Middle frontal gyrus (tissue), 1 donor: ENCODE results near the gene RBMS3.
"Not testable (repeated sequence)": the region's sequence is repeated elsewhere in the genome, so short reads cannot be mapped to it uniquely, and the experiment has no call there.

ENCODE experiments used
- DNase-seq: peaks from one replicate; pipeline ENCODE4 v3.0.0-alpha.2; 2015; ENCODE audit warnings: low spot score; ENCODE audit errors: extremely low spot score

RBMS3 gene

DNA sequence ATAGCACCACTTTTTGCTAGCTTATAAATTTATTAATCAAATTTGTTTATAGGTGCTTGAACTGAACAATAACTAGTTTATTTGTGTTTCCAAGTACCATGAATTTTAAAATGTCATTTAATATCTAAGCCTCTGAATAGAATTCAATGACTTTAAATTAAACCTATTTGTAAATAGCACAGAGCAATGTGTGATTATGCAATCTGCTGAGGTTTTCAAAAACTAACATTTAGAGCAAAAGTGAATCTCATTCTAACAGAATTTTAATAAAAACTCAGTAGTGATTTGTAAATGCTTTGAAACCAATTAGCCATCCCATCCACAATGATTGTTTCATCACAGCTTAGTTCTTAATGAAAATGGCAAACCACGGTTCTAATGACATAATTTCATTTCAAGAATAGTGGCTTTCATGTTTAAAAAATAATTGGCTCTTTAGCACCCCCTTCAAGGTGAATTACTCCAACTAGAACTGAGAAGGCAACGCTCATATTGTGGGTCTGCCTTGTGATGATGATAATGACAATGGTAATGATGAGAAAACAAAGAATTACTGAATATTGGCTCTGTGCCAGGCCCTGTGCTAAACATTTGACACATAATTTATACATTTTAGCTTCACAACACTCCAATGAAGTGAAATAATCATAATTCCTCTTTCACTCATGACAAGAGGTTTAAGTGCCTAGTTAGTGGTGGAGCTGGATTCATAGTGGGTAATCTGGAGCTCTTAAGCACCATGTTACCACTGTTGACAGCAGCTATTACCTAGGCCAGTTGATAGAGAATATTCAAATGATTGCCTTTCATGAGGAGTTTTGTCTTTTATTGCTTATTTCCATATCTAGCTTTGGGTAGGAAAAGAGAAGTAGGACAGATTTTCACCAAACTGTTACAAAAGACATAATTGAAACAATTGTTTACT lies 145.7 kb downstream of the RBMS3 start:
- DNase-seq: no peak

DNA sequence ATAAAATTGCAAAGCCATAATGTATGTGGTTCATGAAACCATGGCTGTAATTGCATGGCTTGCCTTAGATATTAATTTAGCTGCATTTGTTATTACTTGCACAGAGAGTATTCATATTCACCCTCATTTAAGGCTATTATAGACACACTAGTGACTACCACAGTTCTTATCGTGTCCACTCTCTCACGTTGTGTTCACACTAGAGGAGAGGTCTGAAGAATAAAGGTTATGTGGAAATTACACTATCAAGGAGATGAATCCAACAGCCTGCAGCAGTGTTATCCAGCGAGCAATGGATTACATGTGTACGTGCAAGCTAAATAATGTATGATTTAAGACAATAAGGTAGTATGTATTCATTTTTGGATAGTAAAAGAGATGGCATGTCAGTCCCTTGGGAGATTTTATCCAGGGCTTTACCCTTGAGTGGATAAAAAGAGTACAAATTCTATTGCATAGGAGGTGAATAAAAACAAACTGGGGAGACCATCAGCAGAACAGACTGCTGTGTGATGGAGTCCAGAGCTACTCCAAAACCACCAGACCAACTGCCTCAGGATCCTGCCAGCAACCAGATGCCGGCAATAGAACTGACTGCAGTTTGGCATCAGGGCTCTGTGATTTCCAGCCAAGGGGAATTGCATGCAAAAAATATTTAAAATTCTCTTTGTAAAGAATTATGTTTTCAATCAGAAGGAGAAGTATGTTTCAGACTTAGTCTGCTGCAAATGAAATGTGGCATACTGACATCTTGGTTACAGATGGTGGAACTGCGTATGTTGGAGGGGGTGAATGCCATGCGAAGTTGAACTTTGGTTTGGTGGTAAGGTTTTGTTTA lies 146.6 kb downstream of the RBMS3 start:
- DNase-seq: no peak

DNA sequence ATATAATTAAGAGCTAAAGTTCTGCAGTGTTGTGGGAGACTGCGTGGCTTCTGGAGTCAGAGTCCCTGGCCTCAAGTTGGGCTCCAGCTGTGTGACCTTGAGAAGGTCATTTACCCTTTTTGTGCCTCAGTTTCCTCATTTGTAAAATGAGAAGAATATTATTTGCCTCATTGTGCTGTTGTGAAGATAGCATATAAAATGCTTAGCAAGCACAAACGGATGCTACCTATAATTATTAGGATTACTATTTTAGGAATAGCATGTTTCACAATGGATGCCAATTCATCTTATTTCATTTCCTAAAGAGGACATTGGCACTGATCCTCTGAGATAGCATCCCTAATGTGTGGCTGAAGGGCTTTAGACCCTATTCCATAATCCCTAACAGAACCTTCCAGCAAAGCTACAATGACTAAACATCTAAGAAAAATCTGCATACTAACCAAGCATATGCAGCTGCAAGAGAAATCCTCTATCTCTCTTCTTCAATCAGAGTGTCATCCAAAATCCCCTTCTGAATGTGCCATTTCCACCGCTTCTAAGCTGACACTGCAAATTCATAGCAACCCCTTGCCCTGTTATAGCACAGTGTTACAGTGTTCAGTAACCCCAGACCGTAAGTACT lies 148.3 kb downstream of the RBMS3 start:
- no peak for DNase-seq

DNA sequence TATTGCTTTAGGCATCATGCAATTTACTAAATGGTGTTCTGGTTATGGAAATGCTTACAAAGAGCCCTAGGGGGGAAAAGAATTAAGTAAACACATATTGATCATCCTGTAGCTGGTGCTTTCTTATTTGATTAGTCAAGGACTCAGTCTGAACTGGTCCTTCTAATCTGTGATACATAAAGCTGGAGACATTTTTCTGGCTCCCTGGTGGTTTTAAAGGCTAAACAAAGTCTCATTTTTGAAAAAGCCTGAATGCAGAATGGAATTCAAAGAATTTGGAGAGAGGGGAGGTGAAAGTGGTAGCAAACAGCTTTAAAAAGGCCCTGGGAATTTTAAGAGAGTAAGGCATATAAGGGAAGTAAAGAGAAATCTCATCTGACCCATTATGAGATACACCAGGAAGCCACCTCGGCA lies 149.7 kb downstream of the RBMS3 start:
- no peak for DNase-seq

DNA sequence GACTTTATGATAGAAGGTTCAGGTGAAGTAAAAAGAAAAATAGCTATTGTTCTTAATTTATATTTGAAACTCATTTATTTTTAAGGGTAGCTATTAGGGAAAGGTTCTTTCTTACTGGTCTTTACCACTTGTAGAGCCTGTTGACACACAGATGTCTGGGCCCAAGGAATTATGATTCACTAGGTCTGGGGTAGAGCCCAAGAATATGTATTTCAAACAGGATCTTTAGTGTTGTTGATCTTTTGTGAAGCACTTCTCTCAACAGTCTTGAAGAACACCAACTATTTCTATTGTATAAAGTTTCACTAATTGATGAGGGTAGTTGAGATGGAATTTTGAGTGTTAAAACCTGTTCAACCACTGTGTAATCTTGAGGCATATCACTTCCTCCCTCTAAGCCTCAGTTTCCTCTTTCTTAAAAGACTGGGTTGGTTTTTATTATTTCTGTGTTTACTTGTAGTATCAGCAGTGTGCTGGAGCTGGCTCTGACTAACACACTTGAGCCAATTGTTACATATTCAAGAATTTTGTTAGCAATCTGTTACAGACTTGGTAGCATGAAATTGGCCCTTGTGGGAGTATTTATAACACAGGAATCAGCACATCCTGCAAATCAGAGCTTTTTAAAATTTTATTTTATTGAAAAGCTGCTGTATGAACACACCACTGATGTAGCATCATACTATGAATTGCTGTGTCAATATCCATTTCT lies 155.9 kb downstream of the RBMS3 start:
- no peak for DNase-seq

DNA sequence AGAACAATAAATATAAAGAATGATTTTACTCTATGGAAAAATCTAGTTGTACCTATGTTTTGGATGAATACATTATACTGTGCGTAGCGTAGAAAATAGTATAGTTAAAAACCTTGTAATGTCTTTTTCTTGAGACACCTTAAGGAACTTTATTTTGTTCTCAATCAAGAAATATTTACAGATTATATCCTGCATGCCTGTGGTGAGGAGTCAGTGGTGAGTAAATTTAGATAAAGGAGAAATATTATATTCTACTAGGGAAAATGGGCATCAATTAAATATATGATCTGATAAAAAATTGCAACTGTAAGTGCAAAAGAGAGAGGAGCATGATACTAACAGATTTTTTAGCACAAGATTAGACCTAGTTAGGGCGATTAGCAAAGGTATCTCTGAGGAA lies 157.7 kb downstream of the RBMS3 start:
- DNase-seq: no peak

DNA sequence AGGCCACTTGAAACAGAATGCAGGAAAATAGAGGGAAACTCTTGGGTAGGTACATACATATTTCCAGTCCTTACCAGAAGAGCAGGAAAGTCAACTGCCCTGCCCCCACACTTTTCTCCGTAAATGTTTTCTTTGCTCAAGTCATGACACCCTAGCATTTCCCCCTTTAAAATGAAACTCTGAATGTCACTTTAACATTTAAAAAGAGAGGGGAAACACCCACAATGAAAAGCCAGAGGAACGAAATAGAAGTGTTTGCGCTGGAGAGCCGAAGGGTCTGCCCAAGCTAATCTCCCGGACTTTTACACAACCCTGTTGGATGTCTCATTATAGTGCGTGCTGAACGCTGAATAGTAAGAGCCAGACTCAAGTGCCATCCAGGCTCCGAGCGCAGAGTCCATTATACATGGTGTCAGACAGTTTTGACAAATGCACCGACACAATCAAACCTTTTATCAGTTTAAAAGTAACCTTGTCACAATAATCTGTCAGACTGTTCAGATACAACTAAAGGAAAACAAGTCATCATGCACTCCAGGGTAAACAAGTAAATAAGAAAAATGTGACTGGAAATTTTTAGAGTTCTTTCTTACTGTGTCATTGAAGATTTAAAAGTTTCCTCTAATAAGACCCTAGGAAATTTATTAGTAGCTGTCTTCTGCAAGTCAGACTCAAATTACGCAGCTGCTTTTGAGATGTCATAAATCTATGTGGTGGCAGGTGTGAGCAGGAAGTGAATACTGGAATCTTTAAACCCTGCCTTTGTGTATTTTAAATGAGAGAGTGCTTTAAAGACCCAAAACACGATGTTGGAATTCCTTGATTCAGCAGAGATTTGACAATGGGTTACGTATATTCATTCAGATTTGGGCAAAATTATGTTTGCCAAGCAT lies 159.8 kb downstream of the RBMS3 start:
- DNase-seq: no peak

DNA sequence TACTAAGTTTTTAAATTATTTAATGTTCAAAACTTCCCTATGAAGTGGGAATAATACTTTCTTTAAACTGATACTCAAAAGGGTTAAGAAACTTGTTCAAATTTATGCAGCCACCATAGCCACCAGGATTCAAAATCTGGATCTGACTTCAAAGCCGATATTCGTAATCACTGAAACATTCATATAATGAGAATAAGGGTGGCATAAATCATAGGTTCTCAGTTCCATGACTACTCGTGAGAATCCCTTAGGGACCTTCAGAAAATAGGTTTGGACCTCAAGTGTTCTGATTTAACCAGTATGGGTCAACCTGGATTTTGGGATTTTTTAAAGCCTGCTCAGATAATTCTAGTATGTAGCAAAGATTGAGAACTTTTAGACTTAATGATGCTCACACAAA lies 160.6 kb downstream of the RBMS3 start:
- no peak for DNase-seq

DNA sequence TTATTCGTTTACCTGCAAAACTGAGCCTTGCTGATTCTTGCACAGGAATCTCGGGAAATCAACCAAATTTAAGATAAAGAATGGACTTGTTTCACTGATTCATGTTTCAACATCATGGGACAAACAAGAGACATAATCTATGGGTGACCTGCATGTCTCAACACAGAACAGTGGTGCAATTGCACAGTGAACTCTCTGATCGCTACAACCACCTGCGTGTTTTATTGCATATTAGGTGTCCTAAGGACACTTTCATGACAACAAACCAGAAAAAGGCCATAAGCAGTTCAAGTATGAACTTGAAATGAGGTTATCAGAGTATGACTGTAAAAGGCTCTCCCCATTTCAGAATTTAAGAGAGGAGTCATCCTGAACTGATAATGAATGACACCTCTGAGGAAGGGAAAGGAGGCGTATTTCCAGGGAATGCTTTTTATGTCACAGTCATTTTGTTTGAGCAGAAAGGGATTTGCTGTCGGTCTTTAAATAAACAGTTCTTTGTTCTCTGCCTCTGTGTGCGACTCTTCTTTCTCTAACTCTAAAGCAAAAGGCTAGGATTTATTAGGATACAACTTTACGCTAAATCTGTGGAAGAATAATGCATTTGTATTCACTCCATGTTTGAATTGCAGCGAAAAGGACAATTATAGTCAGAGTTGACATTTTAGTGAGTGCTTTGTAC lies 167.2 kb downstream of the RBMS3 start:
- DNase-seq: no peak

DNA sequence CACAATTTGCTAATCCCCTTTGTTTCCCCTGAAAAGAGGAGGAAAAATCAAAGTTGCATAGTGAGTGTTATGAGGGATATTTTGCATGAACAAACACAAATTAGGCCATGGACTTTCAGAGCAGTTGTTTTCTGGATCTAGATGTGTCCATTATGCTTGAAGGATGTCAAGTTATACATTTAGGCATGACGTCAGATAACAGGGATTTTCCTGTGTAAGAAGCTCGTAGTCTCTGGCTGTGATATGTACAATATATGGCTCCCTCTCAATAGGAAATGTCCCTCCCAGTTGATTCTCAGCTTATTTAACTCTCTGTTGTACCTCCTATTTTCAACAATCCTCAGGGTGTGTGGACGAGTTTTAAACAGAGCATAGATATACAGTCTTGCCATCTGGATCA lies 171.0 kb downstream of the RBMS3 start:
- DNase-seq: no peak

DNA sequence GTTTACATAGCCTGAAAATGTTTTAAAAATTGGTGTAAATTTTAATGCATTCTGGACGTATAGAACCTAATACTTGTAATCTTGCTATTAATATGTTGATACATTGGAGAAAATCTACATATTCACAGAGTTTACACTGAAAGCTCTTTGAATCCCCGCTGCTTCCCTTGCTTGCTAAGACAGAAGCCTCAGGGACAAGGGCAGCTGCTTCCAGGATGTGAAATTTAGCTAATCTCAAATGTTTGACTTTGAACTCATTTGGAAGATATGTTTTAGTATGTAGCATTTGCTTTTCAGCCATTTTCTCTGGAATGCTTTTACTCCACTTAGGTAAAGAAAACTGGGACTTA lies 172.0 kb downstream of the RBMS3 start:
- no peak for DNase-seq

DNA sequence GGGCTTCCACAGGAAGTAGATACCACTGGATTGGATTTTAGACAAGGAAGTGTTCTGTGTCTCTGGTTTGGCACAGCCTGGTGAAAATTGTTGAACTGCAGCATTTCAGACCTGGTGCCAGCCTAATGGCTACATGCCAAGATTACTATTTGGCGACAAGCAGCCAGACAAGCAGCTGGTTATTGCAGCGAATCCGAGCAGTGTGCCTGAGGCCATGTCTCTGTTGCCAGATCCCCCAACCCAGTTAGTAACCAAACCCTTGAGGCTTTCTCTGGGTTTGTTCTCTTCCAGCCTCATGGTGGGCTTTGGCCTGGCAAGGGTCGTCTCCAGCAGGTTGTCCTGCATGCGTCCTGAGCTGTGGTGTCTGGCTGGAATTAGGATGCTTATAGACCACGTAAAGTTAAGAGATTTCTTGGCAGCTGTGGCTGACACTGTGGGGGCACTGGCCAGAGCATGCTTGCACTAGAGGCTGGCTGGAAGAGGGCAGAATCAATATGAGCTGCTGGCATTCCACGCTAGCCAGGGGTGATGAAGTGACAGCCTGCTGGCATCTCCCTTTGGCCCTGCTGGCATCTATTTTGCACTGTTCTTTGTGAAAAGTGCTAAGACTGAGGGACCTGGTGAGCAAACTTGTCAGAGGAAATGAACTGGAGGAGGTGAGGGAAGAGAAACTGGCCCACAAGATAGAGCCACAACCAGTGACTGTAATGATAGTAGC lies 172.6 kb downstream of the RBMS3 start:
- DNase-seq: no peak

DNA sequence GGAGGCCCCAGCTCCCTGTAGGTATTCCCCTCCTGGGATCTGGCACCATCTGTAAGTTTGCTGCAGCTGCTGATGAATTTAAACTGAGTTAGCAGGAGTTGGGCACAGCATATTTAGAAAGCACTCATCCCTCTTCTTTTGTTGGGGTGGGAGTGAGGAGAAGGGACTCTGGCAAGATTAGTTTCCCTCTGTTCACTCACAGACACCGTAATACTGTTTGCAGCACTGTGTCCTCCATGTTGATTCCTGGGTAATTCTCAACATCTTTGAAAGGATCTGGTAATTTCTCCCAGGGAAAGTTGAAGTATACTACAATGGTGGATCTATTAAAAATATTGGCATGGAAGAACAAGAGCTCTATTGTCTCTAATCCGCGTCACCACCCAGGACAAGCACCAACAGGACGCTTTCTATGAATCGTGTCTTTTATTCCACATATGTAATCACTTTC lies 173.3 kb downstream of the RBMS3 start:
- DNase-seq: no peak

DNA sequence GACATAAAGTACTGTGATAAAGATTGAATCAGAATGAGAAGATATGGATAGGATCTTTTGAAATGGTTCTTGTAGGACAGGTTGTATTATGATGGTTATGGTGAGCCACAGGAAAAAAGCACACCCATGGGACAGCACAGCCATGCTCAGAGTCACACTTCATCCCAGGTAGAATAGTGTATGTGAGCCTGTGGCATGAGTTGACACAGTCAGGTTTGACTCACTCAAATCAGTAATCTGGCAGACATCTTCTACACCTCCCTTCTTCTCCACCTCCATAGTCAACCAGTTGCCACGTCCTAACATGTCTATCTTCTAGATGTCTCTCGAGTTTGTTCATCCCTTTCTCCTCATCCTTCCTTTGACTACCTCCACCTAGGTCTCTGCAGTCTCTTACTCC lies 176.0 kb downstream of the RBMS3 start:
- DNase-seq: no peak

DNA sequence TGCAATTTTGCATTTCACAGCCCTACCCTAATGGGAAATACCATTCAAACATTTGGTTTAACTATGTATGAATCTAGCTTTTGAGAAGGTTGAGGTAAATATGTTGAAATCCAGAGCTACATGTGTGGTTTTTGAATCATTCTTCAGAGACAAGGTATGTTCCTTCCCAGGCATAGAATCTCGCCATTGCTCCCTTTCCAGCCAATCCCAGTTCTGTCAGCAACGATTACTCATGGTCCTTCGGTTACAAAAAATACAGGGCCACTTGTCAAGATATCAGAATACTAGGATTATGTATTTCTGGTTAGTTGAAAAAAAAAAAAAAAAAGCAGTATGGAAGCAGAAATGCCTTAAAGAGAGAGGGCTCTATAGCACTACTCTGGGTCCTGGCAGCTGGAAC lies 182.4 kb downstream of the RBMS3 start:
- no peak for DNase-seq

DNA sequence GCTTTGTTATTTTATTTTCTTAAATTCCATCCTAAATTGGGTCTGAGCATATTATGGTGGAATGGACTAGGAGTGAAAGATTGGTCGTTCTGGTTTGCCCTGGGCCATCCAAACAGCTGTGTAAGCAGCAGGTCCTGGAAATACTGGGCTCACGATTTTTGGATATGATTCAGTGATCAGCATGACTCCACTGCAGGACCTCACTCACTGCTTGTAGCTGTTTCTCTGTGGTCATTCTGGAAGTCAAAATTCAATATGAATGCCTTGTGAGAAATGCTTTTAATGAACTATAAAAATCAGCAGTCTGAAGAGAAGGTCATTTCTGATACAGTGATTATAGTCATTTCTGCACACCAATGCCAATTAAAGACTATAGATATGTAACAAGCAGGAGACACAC lies 185.0 kb downstream of the RBMS3 start:
- no peak for DNase-seq

DNA sequence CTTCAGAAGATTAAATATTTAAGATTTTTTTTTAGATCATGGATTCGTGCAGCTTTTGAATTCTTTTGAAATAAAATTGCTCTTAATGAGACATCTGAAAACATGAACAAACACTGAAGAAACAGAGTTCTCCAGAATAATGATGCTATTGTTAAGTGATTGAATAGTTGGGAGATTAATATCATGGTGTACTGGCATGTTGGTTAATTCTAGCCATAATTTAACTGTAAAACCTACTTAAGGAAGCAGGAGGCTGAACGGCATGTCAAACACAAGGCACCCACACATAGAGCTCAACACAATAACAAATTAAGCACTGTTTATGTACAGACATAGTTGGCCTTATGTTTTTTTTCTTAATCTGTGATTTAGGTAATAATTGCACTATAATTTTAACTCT lies 185.6 kb downstream of the RBMS3 start:
- DNase-seq: no peak

DNA sequence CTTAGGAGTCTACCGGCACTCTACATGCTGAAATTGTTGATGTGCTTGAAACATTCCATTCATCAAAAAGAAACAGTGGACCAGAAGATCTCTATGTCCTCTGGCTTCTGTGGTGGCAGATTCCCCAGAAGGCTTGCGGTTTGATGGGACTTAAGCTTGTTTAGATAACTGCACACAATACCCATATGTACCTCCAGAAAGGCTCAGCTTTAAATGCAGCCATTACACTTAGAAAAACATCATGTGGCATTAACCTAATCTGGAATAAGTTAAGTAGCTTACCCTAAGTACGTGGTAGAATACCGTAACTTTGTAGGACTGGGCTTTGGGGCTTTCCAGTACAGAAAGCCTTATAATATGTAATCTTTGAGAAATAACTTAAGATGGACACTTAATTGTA lies 187.3 kb downstream of the RBMS3 start:
- no peak for DNase-seq

DNA sequence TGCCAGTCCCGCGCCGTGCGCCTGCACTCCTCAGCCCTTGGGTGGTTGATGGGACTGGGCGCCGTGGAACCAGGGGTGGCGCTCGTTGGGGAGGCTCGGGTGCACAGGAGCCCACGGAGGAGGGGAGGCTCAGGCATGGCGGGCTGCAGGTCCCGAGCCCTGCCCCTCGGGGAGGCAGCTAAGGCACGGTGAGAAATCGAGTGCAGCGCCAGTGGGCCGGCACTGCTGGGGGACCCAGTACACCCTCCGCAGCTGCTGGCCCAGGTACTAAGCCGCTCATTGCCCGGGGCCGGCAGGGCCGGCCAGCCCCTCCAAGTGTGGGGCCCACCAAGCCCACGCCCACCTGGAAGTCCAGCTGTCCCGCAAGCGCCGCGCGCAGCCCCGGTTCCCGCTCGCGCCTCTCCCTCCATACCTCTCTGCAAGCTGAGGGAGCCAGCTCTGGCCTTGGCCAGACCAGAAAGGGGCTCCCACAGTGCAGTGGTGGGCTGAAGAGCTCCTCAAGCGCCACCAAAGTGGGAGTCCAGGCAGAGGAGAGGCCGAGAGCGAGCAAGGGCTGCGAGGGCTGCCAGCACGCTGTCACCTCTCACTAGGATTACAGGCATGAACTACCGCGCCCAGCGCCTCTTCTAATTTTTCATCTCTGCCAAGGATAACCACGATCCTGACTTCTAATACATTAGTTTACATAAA lies 192.8 kb downstream of the RBMS3 start:
- DNase-seq: not testable (repeated sequence)
